Kidney (tissue), 14 donors: ENCODE results near the gene UCN3. TPM values are rescaled to one million over a fixed set of nuclear protein-coding genes. Genes with fewer than 3 reads are reported as not detected.
"Not testable (repeated sequence)": the region's sequence is repeated elsewhere in the genome, so short reads cannot be mapped to it uniquely, and the experiment has no call there.

ENCODE experiments used
- DNase-seq, 5 donors: peaks; one replicate each; pipeline ENCODE4 v3.0.0-alpha.2; 2013 to 2020
- FAIRE-seq: peaks from 2 replicates; lab custom pipeline; 2012; peaks lifted over from hg19 to GRCh38; lab: Jason Lieb, UNC
- H3K27ac ChIP-seq, 2 donors: one replicate each; pipeline ENCODE4 v1.7.0; 2013; ENCODE audit warnings: low read depth in 2 of 2, low read length in 2 of 2, inconsistent platforms in 1 of 2
- H3K27me3 ChIP-seq: one replicate; pipeline ENCODE4 v1.7.1; 2013; ENCODE audit warnings: low read length, inconsistent platforms; ENCODE audit not compliant: control insufficient read depth, insufficient read depth
- H3K36me3 ChIP-seq, 3 donors: one replicate each; pipeline versions ENCODE4 v1.7.0 to v1.7.1; 2013; ENCODE audit warnings: low read length in 3 of 3, control low read depth in 1 of 3, inconsistent platforms in 1 of 3; ENCODE audit not compliant: insufficient read depth in 3 of 3, control insufficient read depth in 2 of 3
- H3K4me1 ChIP-seq, 3 donors: one replicate each; pipeline versions ENCODE4 v1.7.0 to v1.7.1; 2013; ENCODE audit warnings: low read length in 3 of 3, inconsistent platforms in 1 of 3, low read depth in 1 of 3; ENCODE audit not compliant: control insufficient read depth in 2 of 3, insufficient read depth in 2 of 3
- H3K4me3 ChIP-seq, 3 donors: one replicate each; pipeline versions ENCODE4 v1.7.0 to v1.8.1; 2013; ENCODE audit warnings: low read length in 3 of 3, control low read depth in 1 of 3, inconsistent platforms in 1 of 3
- H3K9ac ChIP-seq, 3 donors: one replicate each; pipeline versions ENCODE4 v1.7.0 to v1.7.1; 2013; ENCODE audit warnings: low read length in 3 of 3, control low read depth in 1 of 3, inconsistent platforms in 1 of 3
- H3K9me3 ChIP-seq, 3 donors: one replicate each; pipeline versions ENCODE4 v1.7.0 to v1.7.1; 2013; ENCODE audit warnings: low read length in 3 of 3, control low read depth in 1 of 3, inconsistent platforms in 1 of 3; ENCODE audit not compliant: control insufficient read depth in 2 of 3, insufficient read depth in 1 of 3
- intact Hi-C: fragments of 100-400 bp; cut with DNase I; formaldehyde crosslinking; loops from one replicate; pipeline ENCODE4 v1.11.1; 2022
- polyA plus RNA-seq: library from polyadenylated mRNA; stranded (reverse); fragments of 350-450 nt; fragmentation: Illumina TruSeq; extraction: RNeasy Lipid Tissue Mini Kit (QIAGEN cat#74804); gene quantifications from one replicate; pipeline ENCODE4 v1.2.3, GENCODE V29; 2014; ENCODE audit warnings: low read depth, low replicate concordance; ENCODE audit not compliant: insufficient read depth
- total RNA-seq: library from RNA; stranded (reverse); fragmentation: NEBNext Ultra II Directional; extraction: Animal tissue kit (Norgen Biotek cat#: 25700); gene quantifications from one replicate; pipeline ENCODE4 v1.2.1, GENCODE V29; 2021
- TF ChIP-seq, protein P1 (sequence below): IDR thresholded peaks from 3 replicates; pipeline ENCODE4 v1.5.1; 2012; ENCODE audit warnings: mild to moderate bottlenecking, moderate library complexity, borderline replicate concordance; ENCODE audit not compliant: insufficient read depth; ENCODE audit errors: extremely low read depth
- donor health status: control.
- donor health status: control.
- donor health status: control.
- donor health status: control.
- donor health status: control.
- donor health status: DM: yes; HTN: yes; CAD: no.
- donor health status: Normal renal cell carcinoma (clear cell type).

The UCN3 gene
- total and polyA plus RNA-seq, 2 donors from 2014 or later, result 1.4 TPM; not detected in 1

GRCh38 chr10:5373307-5373706 is 8.5 kb downstream of the UCN3 start:
- Histone ChIP-seq H3K27ac (peak overlapping the region in 1 of 2 donors; percentile 22), H3K27me3 (no peaks in the 10 kb centered on the region), H3K36me3 (no peaks in the 10 kb centered on the region), H3K9ac (no peak overlapping the region), H3K4me1 (peaks cover 0 to 5% (median 3%) of the 10 kb centered on the region in 3 donors), H3K4me3 (peak overlapping the region in 1 of 3 donors; percentile 41), H3K9me3 (peaks cover 0 to 12% (median 9%) of the 10 kb centered on the region in 3 donors)
- no peak for FAIRE-seq
- peak in 4 of 5 donors; percentile 58 to 81 (median 68) for DNase-seq
- TF ChIP-seq, protein P1, sequence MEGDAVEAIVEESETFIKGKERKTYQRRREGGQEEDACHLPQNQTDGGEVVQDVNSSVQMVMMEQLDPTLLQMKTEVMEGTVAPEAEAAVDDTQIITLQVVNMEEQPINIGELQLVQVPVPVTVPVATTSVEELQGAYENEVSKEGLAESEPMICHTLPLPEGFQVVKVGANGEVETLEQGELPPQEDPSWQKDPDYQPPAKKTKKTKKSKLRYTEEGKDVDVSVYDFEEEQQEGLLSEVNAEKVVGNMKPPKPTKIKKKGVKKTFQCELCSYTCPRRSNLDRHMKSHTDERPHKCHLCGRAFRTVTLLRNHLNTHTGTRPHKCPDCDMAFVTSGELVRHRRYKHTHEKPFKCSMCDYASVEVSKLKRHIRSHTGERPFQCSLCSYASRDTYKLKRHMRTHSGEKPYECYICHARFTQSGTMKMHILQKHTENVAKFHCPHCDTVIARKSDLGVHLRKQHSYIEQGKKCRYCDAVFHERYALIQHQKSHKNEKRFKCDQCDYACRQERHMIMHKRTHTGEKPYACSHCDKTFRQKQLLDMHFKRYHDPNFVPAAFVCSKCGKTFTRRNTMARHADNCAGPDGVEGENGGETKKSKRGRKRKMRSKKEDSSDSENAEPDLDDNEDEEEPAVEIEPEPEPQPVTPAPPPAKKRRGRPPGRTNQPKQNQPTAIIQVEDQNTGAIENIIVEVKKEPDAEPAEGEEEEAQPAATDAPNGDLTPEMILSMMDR, result no peak
- intact Hi-C loops, result no loop called here

GRCh38 chr10:5373891-5374611 is 9.3 kb downstream of the UCN3 start:
- no peaks in the 10 kb centered on the region for H3K27me3 ChIP-seq

DNA sequence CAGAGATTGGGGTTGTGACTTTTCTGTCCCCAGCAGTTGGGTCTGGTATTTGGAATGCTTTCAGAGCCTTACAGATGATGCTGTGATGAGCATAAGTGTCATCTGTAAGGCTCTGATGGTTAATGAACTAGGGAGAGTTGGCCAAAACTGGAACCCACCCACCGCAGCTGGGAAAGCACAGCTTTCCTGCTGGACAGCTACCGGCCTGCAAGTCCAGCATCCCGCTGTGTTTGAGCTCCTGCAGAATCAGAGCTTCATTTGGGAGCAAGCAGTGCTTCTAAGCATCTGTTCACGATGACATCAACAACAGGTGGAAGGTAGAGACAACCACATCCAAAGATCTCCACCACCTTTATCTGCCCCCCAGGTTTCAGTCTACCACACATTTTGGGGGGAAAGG is 11.7 kb downstream of the UCN3 start:
- no peaks in the 10 kb centered on the region for H3K9me3 ChIP-seq
- no peak overlapping the region for H3K9ac ChIP-seq
- no peaks in the 10 kb centered on the region for H3K27me3 ChIP-seq
- TF ChIP-seq, protein P1, result no peak
- FAIRE-seq, result no peak
- H3K27ac ChIP-seq, result no peak overlapping the region
- H3K36me3 ChIP-seq, result no peaks in the 10 kb centered on the region
- peaks cover 0 to 5% (median 3%) of the 10 kb centered on the region in 3 donors for H3K4me1 ChIP-seq
- H3K4me3 ChIP-seq, result no peak overlapping the region
- intact Hi-C loops, result no loop called here
- peak in 1 of 5 donors; percentile 10 for DNase-seq

More at GRCh38 chr10:5373891-5374611, 9.3 kb downstream of the UCN3 start:
- peak in 1 of 5 donors; percentile 10 for DNase-seq
- intact Hi-C loops, result no loop called here
- TF ChIP-seq, protein P1, result no peak
- Histone ChIP-seq H3K9ac (no peak overlapping the region), H3K4me3 (peak overlapping the region in 1 of 3 donors; percentile 41), H3K9me3 (peaks cover 0 to 12% (median 9%) of the 10 kb centered on the region in 3 donors), H3K36me3 (no peaks in the 10 kb centered on the region), H3K27ac (peak overlapping the region; percentile 48 to 82), H3K4me1 (peaks cover 0 to 5% (median 3%) of the 10 kb centered on the region in 3 donors)
- FAIRE-seq, result no peak

DNA sequence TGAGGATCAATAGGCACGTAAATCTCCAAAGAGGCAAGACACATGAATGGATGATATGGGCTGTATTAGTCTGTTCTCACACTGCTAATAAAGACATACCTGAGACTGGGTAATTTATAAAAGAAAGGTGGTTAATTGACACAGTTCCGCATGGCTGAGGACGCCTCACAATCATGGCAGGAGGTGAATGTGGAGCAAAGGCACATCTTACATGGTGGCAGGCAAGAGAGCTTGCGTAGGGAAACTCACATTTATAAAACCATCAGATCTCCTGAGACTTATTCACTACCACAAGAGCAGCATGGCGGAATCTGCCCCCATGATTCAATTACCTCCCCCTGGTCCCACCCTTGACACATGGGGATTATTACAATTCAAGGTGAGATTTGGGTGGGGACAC is 14.4 kb downstream of the UCN3 start:
- H3K9ac ChIP-seq, FAIRE-seq, H3K9me3 ChIP-seq, H3K27ac ChIP-seq, H3K27me3 ChIP-seq, DNase-seq, H3K36me3 ChIP-seq, H3K4me1 ChIP-seq, intact Hi-C loops, H3K4me3 ChIP-seq: not testable (repeated sequence)

GRCh38 chr10:5380395-5380794 is 15.6 kb downstream of the UCN3 start:
- H3K27me3 ChIP-seq, H3K36me3 ChIP-seq, H3K9ac ChIP-seq, H3K4me3 ChIP-seq, H3K4me1 ChIP-seq, DNase-seq, H3K9me3 ChIP-seq, H3K27ac ChIP-seq, intact Hi-C loops, FAIRE-seq: not testable (repeated sequence)
